Measurements from ENCODE around the gene HHIPL1. TPM values are rescaled to one million over a fixed set of nuclear protein-coding genes. Genes with fewer than 3 reads are reported as not detected.
A peak's percentile ranks its signal among the peaks of the same experiment; 100 is the strongest.

Gene HHIPL1
- total RNA-seq, 1 donor from 2014 or later: 1.1 TPM

- no peak for DNase-seq (ENCODE audit: low read depth)
- Histone ChIP-seq H3K4me3 (ENCODE audit: low read depth, low read length) (no peak overlapping the region), H3K27me3 (ENCODE audit: control insufficient read depth, insufficient read depth, low read length) (peaks cover 32% of the 10 kb centered on the region), H3K36me3 (ENCODE audit: control insufficient read depth, insufficient read depth, low read length) (no peaks in the 10 kb centered on the region)
- no peak for TF ChIP-seq CTCF (IDR thresholded peaks at IDR 0.05; ENCODE audit: insufficient read depth, low read length, poor library complexity, severe bottlenecking)
Observed at GRCh38 chr14:99685151-99685591, 40.2 kb downstream of the HHIPL1 start.

- H3K4me3 ChIP-seq (ENCODE audit: low read depth, low read length): no peak overlapping the region
- no peak for DNase-seq (ENCODE audit: low read depth)
- H3K36me3 ChIP-seq (ENCODE audit: control insufficient read depth, insufficient read depth, low read length): no peaks in the 10 kb centered on the region
- TF ChIP-seq CTCF (IDR thresholded peaks at IDR 0.05; ENCODE audit: insufficient read depth, low read length, poor library complexity, severe bottlenecking): no peak
- H3K27me3 ChIP-seq (ENCODE audit: control insufficient read depth, insufficient read depth, low read length): peaks cover 32% of the 10 kb centered on the region
Observed at GRCh38 chr14:99685596-99685995, 40.7 kb downstream of the HHIPL1 start.

- H3K4me3 ChIP-seq (ENCODE audit: low read depth, low read length): no peak overlapping the region
- TF ChIP-seq CTCF (IDR thresholded peaks at IDR 0.05; ENCODE audit: insufficient read depth, low read length, poor library complexity, severe bottlenecking): no peak
- H3K27me3 ChIP-seq (ENCODE audit: control insufficient read depth, insufficient read depth, low read length): peaks cover 26% of the 10 kb centered on the region
Observed at GRCh38 chr14:99686557-99687283, 41.8 kb downstream of the HHIPL1 start.

GRCh38 chr14:99687284-99688209, 42.6 kb downstream of the HHIPL1 start:
- DNase-seq (ENCODE audit: low read depth): no peak
- Histone ChIP-seq H3K27me3 (ENCODE audit: control insufficient read depth, insufficient read depth, low read length) (peaks cover 26% of the 10 kb centered on the region), H3K36me3 (ENCODE audit: control insufficient read depth, insufficient read depth, low read length) (no peaks in the 10 kb centered on the region), H3K4me3 (ENCODE audit: low read depth, low read length) (no peak overlapping the region)
- peak; percentile 66 for TF ChIP-seq CTCF (IDR thresholded peaks at IDR 0.05; ENCODE audit: insufficient read depth, low read length, poor library complexity, severe bottlenecking)

More at GRCh38 chr14:99686557-99687283, 41.8 kb downstream of the HHIPL1 start:
- DNase-seq (ENCODE audit: low read depth): no peak
- no peaks in the 10 kb centered on the region for H3K36me3 ChIP-seq (ENCODE audit: control insufficient read depth, insufficient read depth, low read length)

- Histone ChIP-seq H3K36me3 (ENCODE audit: control insufficient read depth, insufficient read depth, low read length) (no peaks in the 10 kb centered on the region), H3K27me3 (ENCODE audit: control insufficient read depth, insufficient read depth, low read length) (peaks cover 26% of the 10 kb centered on the region), H3K4me3 (ENCODE audit: low read depth, low read length) (no peak overlapping the region)
- TF ChIP-seq CTCF (IDR thresholded peaks at IDR 0.05; ENCODE audit: insufficient read depth, low read length, poor library complexity, severe bottlenecking): no peak
- no peak for DNase-seq (ENCODE audit: low read depth)
Observed at GRCh38 chr14:99688210-99688581, 43.3 kb downstream of the HHIPL1 start.

All from kidney epithelial cell (primary cell).